UCSD-AML1 (cell line): ENCODE measurements around the gene SOCS2.

Source experiments
- DNase-seq: peaks from one replicate; lab custom pipeline; 2025; ENCODE audit not compliant: unreplicated experiment; lab: John Stamatoyannopoulos, UW

Gene SOCS2

GRCh38 chr12:93626160-93626559, 53.7 kb downstream of the SOCS2 start:
- DNase-seq: no peak
